Spleen (tissue), 11 donors: ENCODE measurements around the gene ZC3H12C. TPM values are rescaled to one million over a fixed set of nuclear protein-coding genes. Genes with fewer than 3 reads are reported as not detected.
A peak's percentile ranks its signal among the peaks of the same experiment; 100 is the strongest.

Source experiments
- DNase-seq: peaks from one replicate; pipeline ENCODE4 v3.0.0-alpha.2; 2020
- H3K27ac ChIP-seq, 8 donors: fragments of 200-600 bp; sonication (generic) in 7 of 8; 1 replicate in 4 of 8; 2 replicates in 4 of 8; pipeline versions ENCODE4 v1.5.0 to v1.8.0; 2016 to 2021; ENCODE audit warnings: inconsistent platforms in 4 of 8, mild to moderate bottlenecking in 4 of 8, moderate library complexity in 1 of 8
- H3K27me3 ChIP-seq, 7 donors: fragments of 200-600 bp; sonication (generic) in 6 of 7; replicated peaks in 1 of 7; 1 replicate in 4 of 7; 2 replicates in 3 of 7; pipeline versions ENCODE4 v1.5.0 to v1.8.0; 2016 to 2021; ENCODE audit warnings: inconsistent platforms in 3 of 7, mild to moderate bottlenecking in 1 of 7
- H3K36me3 ChIP-seq, 6 donors: fragments of 200-600 bp; sonication (generic) in 5 of 6; 1 replicate in 4 of 6; 2 replicates in 2 of 6; pipeline versions ENCODE4 v1.5.0 to v1.8.0; 2016 to 2021; ENCODE audit warnings: inconsistent platforms in 2 of 6
- H3K4me1 ChIP-seq, 6 donors: fragments of 200-600 bp; sonication (generic) in 5 of 6; 1 replicate in 3 of 6; 2 replicates in 3 of 6; pipeline versions ENCODE4 v1.5.0 to v1.8.0; 2016 to 2021; ENCODE audit warnings: inconsistent platforms in 3 of 6
- H3K4me3 ChIP-seq, 8 donors: fragments of 200-600 bp; sonication (generic) in 7 of 8; 1 replicate in 4 of 8; 2 replicates in 4 of 8; pipeline versions ENCODE4 v1.5.0 to v1.8.0; 2016 to 2021; ENCODE audit warnings: inconsistent platforms in 4 of 8, mild to moderate bottlenecking in 4 of 8, moderate library complexity in 2 of 8
- H3K9me3 ChIP-seq, 8 donors: fragments of 200-600 bp; sonication (generic) in 7 of 8; 1 replicate in 4 of 8; 2 replicates in 4 of 8; pipeline versions ENCODE4 v1.5.0 to v1.8.0; 2016 to 2021; ENCODE audit warnings: inconsistent platforms in 4 of 8
- CTCF ChIP-seq, 11 experiments: fragments of 200-600 bp in 7 of 11; fragments of 450-650 bp in 4 of 11; sonication (generic) in 4 of 11; IDR thresholded peaks in 8 of 11; conservative IDR thresholded peaks in 3 of 11; 1 replicate in 7 of 11; 2 replicates in 4 of 11; pipeline versions ENCODE4 v1.4.0 to v1.8.0; 2016 to 2021; ENCODE audit warnings: antibody characterized with exemption in 11 of 11, inconsistent platforms in 4 of 11, mild to moderate bottlenecking in 1 of 11
- POLR2A ChIP-seq, 3 donors: fragments of 450-650 bp; IDR thresholded peaks; one replicate each; pipeline ENCODE4 v1.5.1; 2017; ENCODE audit warnings: antibody characterized with exemption in 3 of 3, mild to moderate bottlenecking in 1 of 3
- POLR2AphosphoS5 ChIP-seq, 3 donors: sonication (generic); formaldehyde crosslinking; IDR thresholded peaks; one replicate each; pipeline ENCODE4 v1.5.1; 2017; ENCODE audit warnings: antibody characterized with exemption in 3 of 3
- WGBS, 5 donors: extraction: QIAGEN DNeasy Blood & Tissue Kit in 3 of 5; methylation state at CpG; one replicate each; pipeline versions ENCODE4 v1.1.5 to v1.1.7; 2013 to 2018; 5-methylcytosine and 5-hydroxymethylcytosine counted together
- intact Hi-C: fragments of 100-400 bp; cut with DNase I; formaldehyde crosslinking; loops from one replicate; pipeline ENCODE4 v1.15.0; 2023; ENCODE audit warnings: low total_unique reads
- polyA plus RNA-seq, 3 donors: library from polyadenylated mRNA; stranded (reverse); fragments of 200-250 nt; gene quantifications; one replicate each; pipeline ENCODE4 v1.2.1, GENCODE V29; 2013
- total RNA-seq, 7 donors: library from RNA; depleted of rRNA in 3 of 7; stranded (reverse); fragments of >200 nt in 3 of 7; fragmentation: NEBNext Ultra II Directional in 4 of 7; extraction: Animal tissue kit (Norgen Biotek cat#: 25700) in 4 of 7; gene quantifications; one replicate each; pipeline versions ENCODE4 v1.1.0 to v1.2.1, GENCODE V29; 2016 to 2021
- donor health status: healthy with polysubstance abuse.
- donor health status: DM: no; HTN: no; CAD: no; lungs with moderate emphysema.
- donor health status: DM: no; HTN: no; CAD: no.
- donor health status: Bipolar disorder and iron deficiency.
- donor health status: healthy.
- donor health status: DM: no; HTN: no; CAD: no.
- donor health status: DM: yes; HTN: yes; CAD: no.

The ZC3H12C gene
- total and polyA plus RNA-seq, 10 donors = 0.44 to 10.4 (median 5.1) TPM

GRCh38 chr11:110077346-110077745, 15.8 kb upstream of the ZC3H12C start:
- WGBS, 5 donors = 41 to 74% (median 62%) methylated on average over 1 of the region's 1 CpG
- H3K27ac ChIP-seq = peak overlapping the region in 4 of 8 donors; percentile 19 to 50 (median 36)

GRCh38 chr11:110077831-110078325, 15.3 kb upstream of the ZC3H12C start:
- H3K36me3 ChIP-seq = no peaks in the 10 kb centered on the region
- 39 to 58% (median 46%) methylated on average over 6 of the region's 6 CpGs for WGBS, 5 donors
- H3K27ac ChIP-seq = peak overlapping the region in 4 of 8 donors; percentile 19 to 50 (median 36)
- DNase-seq = no peak
- peaks cover 0 to 8% (median 6%) of the 10 kb centered on the region in 8 donors for H3K9me3 ChIP-seq
- H3K4me1 ChIP-seq = peaks cover 0 to 27% (median 9%) of the 10 kb centered on the region in 6 donors
- peaks cover 0 to 3% (median 0%) of the 10 kb centered on the region in 7 donors for H3K27me3 ChIP-seq
- intact Hi-C loops = no loop called here
- H3K4me3 ChIP-seq = no peak overlapping the region
- no peak for TF ChIP-seq CTCF (IDR thresholded peaks at IDR 0.05 in 8 of 11, conservative IDR thresholded peaks at IDR 0.05 in 3 of 11)
- no peak for TF ChIP-seq POLR2A (IDR thresholded peaks at IDR 0.05)
- TF ChIP-seq POLR2AphosphoS5 (IDR thresholded peaks at IDR 0.05) = no peak

More at GRCh38 chr11:110077346-110077745, 15.8 kb upstream of the ZC3H12C start:
- Histone ChIP-seq H3K9me3 (peaks cover 0 to 8% (median 6%) of the 10 kb centered on the region in 8 donors), H3K36me3 (no peaks in the 10 kb centered on the region), H3K4me3 (no peak overlapping the region), H3K27me3 (peaks cover 0 to 3% (median 0%) of the 10 kb centered on the region in 7 donors), H3K4me1 (peaks cover 0 to 27% (median 9%) of the 10 kb centered on the region in 6 donors)
- TF ChIP-seq POLR2AphosphoS5 (IDR thresholded peaks at IDR 0.05) (no peak), POLR2A (IDR thresholded peaks at IDR 0.05) (no peak), CTCF (IDR thresholded peaks at IDR 0.05 in 8 of 11, conservative IDR thresholded peaks at IDR 0.05 in 3 of 11) (no peak)
- intact Hi-C loops = no loop called here
- no peak for DNase-seq

- WGBS, 5 donors = 94 to 100% (median 95%) methylated on average over 1 of the region's 1 CpG
- DNase-seq = no peak
These were observed 14.2 kb upstream of the ZC3H12C start for GRCh38 chr11:110078923-110079544.

More at GRCh38 chr11:110078923-110079544, 14.2 kb upstream of the ZC3H12C start:
- peaks cover 0 to 8% (median 6%) of the 10 kb centered on the region in 8 donors for H3K9me3 ChIP-seq
- peaks cover 0 to 3% (median 0%) of the 10 kb centered on the region in 7 donors for H3K27me3 ChIP-seq
- H3K4me3 ChIP-seq = no peak overlapping the region
- intact Hi-C loops = no loop called here
- no peak overlapping the region for H3K27ac ChIP-seq
- H3K36me3 ChIP-seq = no peaks in the 10 kb centered on the region
- peaks cover 0 to 27% (median 9%) of the 10 kb centered on the region in 6 donors for H3K4me1 ChIP-seq
- TF ChIP-seq POLR2A (IDR thresholded peaks at IDR 0.05) (no peak), POLR2AphosphoS5 (IDR thresholded peaks at IDR 0.05) (no peak), CTCF (IDR thresholded peaks at IDR 0.05 in 8 of 11, conservative IDR thresholded peaks at IDR 0.05 in 3 of 11) (no peak)
